H1 (cell line): ENCODE results near the gene STIMATE. TPM values are rescaled to one million over a fixed set of nuclear protein-coding genes. Genes with fewer than 3 reads are reported as not detected.

Experiments used
- FOSL1 ChIP-seq: IDR thresholded peaks from 2 replicates; pipeline ENCODE4 v1.6.1; 2011; ENCODE audit warnings: mild to moderate bottlenecking, low read depth, low read length, moderate library complexity; ENCODE audit not compliant: insufficient read depth
- KDM5A ChIP-seq: fragments of 200-600 bp; IDR thresholded peaks from 2 replicates; pipeline ENCODE4 v1.7.1; 2012; ENCODE audit warnings: mild to moderate bottlenecking, low read length, inconsistent platforms, mixed read lengths
- MAFK ChIP-seq: IDR thresholded peaks from 2 replicates; pipeline ENCODE4 v1.6.1; 2012; ENCODE audit warnings: low read depth, mild to moderate bottlenecking, improper control_type of control experiment, low read length
- TAF7 ChIP-seq: optimal IDR thresholded peaks from 2 replicates; pipeline ENCODE3; 2011; ENCODE audit warnings: low read depth, mild to moderate bottlenecking, inconsistent platforms, low read length, moderate library complexity, borderline replicate concordance
- YY1 ChIP-seq: IDR thresholded peaks from 2 replicates; pipeline ENCODE4 v1.6.1; 2011; ENCODE audit warnings: low read depth, mild to moderate bottlenecking, low read length
- polyA plus RNA-seq, 7 experiments: library from polyadenylated mRNA; depleted of rRNA in 3 of 7; stranded (reverse) in 5 of 7; unstranded in 2 of 7; fragments of >200 nt in 5 of 7; fragments of 200-250 nt in 2 of 7; gene quantifications; 1 replicate in 5 of 7; 2 replicates in 1 of 7; 4 replicates in 1 of 7; pipeline versions ENCODE4 v1.2.1 to v1.2.3, GENCODE V29; 2011 to 2013; ENCODE audit warnings: missing spikeins in 2 of 7, mixed read lengths in 2 of 7
- total RNA-seq: library from RNA; stranded (reverse); fragmentation: NEBNext Ultra II Directional; extraction: Animal tissue kit (Norgen Biotek cat#: 25700); gene quantifications from 2 replicates; pipeline ENCODE4 v1.2.1, GENCODE V29; 2021

Gene STIMATE
- total and polyA plus RNA-seq, 2 of the 8 experiments (the other 6 are each of a cell fraction or from before 2014, with no cell fraction given): 17.5 to 22.1 TPM

- no peak for TF ChIP-seq YY1
- TF ChIP-seq FOSL1: no peak
- TF ChIP-seq MAFK: no peak
- no peak for TF ChIP-seq KDM5A
- TF ChIP-seq TAF7: no peak
- TF ChIP-seq, all 59 proteins: peak for 0
These were observed 11.2 kb downstream of the STIMATE start (continued) for GRCh38 chr3:52886049-52886730.
